CMK (cell line): ENCODE measurements around the gene GP1BB.

ENCODE experiments used
- DNase-seq: peaks from one replicate; pipeline ENCODE4 v3.0.0-alpha.2; 2010; ENCODE audit warnings: low read depth

The GP1BB gene

GRCh38 chr22:19727310-19728150 lies 4.2 kb downstream of the GP1BB start:
- DNase-seq, result no peak

- DNase-seq, result no peak
These were observed 4.9 kb downstream of the GP1BB start for GRCh38 chr22:19728271-19728670.

- no peak for DNase-seq
These were observed 5.5 kb downstream of the GP1BB start for GRCh38 chr22:19728836-19729235.

- no peak for DNase-seq
These were observed 6.2 kb downstream of the GP1BB start for GRCh38 chr22:19729507-19729906.

GRCh38 chr22:19730198-19730597 lies 6.9 kb downstream of the GP1BB start:
- no peak for DNase-seq

GRCh38 chr22:19730655-19731360 lies 7.5 kb downstream of the GP1BB start:
- no peak for DNase-seq

GRCh38 chr22:19731361-19732135 lies 8.2 kb downstream of the GP1BB start:
- DNase-seq, result no peak

GRCh38 chr22:19732403-19733113 lies 9.2 kb downstream of the GP1BB start:
- DNase-seq, result no peak

GRCh38 chr22:19733755-19734154 lies 10.4 kb downstream of the GP1BB start:
- no peak for DNase-seq

GRCh38 chr22:19734163-19734562 lies 10.8 kb downstream of the GP1BB start:
- no peak for DNase-seq

GRCh38 chr22:19734837-19735382 lies 11.6 kb downstream of the GP1BB start:
- DNase-seq, result no peak

- no peak for DNase-seq
These were observed 12.5 kb downstream of the GP1BB start for GRCh38 chr22:19735665-19736510.

GRCh38 chr22:19737846-19738663 lies 14.7 kb downstream of the GP1BB start:
- DNase-seq, result no peak

- no peak for DNase-seq
These were observed 15.5 kb downstream of the GP1BB start for GRCh38 chr22:19738664-19739447.

- no peak for DNase-seq
These were observed 16.1 kb downstream of the GP1BB start for GRCh38 chr22:19739448-19739895.

GRCh38 chr22:19739911-19740449 lies 16.6 kb downstream of the GP1BB start:
- DNase-seq, result no peak

GRCh38 chr22:19740586-19740985 lies 17.2 kb downstream of the GP1BB start:
- no peak for DNase-seq

- DNase-seq, result no peak
These were observed 17.7 kb downstream of the GP1BB start for GRCh38 chr22:19741053-19741452.
